T47D (cell line): ENCODE results near the gene TMEM141.
A peak's percentile ranks its signal among the peaks of the same experiment; 100 is the strongest.
"Not testable (repeated sequence)": the region's sequence is repeated elsewhere in the genome, so short reads cannot be mapped to it uniquely, and the experiment has no call there.

Experiments
- DNase-seq, 2 experiments: peaks; one replicate each; pipeline versions ENCODE4 v3.0.0 to v3.0.0-alpha.2; 2011 to 2012; ENCODE audit warnings: low read depth in 1 of 2, low spot score in 1 of 2
- JUND ChIP-seq: IDR thresholded peaks from 2 replicates; pipeline ENCODE4 v1.6.1; 2012; ENCODE audit warnings: low read depth
- in situ Hi-C: cut with HindIII; loops from 2 replicates; pipeline ENCODE4 v1.10.0; 2016; ENCODE audit warnings: low sequenced_read_pairs, low pct_unique_long_range_greater_than_20kb

The TMEM141 gene

GRCh38 chr9:136769710-136770191 is 21.4 kb upstream of the TMEM141 start:
- peak; percentile 60 to 80 for DNase-seq
- in situ Hi-C loops, result no loop called here
- no peak for TF ChIP-seq JUND

GRCh38 chr9:136771907-136772415 is 19.2 kb upstream of the TMEM141 start:
- TF ChIP-seq JUND, result no peak
- in situ Hi-C loops, result no loop called here
- DNase-seq, result no peak

GRCh38 chr9:136773386-136774044 is 17.6 kb upstream of the TMEM141 start:
- TF ChIP-seq JUND, result no peak
- peak; percentile 76 to 84 for DNase-seq
- in situ Hi-C loops, result no loop called here

DNA sequence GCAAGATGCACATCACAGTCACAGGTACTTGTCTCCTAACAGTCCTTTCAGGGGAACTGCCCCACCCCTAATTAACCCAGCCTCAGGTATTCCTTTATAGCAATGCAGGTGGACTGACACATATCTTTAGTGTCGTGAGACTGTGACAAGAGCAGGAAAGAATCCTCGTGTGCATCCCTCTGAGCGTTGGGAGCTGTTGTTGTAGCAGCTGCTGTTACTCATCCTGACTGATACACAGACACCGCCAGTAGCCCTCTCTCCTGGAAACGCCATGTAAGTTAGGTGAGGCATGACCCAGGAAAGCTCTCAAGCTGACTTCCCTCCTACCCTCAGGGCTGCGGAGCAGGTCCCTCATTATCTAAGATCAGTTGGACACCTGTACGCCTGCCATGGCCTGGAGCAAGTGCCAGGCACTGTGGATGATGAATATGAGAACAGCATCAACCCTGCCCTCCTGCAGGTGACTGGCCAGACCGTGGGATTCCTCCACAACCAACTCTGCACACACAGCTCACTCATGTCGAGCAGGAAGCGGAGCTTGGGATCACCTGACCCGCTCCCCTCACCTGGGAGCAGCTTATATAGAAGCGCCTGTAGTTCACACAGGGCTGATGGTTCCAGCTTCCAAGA is 16.6 kb upstream of the TMEM141 start:
- in situ Hi-C loops, result no loop called here
- peak in 1 of 2 experiments; percentile 84 for DNase-seq
- TF ChIP-seq JUND, result no peak

DNA sequence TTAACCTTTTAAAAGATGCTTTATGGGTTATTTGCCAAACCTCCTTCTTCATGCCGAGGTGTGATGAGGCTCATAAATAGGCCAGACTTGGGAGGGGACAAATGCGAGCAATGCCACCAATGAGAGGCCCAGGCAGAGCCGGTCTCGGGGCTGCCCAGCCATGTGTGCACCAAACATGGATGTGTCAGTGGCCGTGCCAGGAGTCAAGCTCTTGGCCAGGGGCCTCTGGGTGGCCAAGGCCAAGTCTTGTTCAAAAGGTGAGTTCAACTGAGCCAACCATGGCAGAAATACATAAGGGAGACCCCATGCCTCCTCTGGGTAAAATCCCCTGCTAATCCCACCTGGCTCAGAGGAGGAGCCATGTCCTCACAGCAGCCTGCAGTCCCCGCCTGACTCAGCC is 16.0 kb upstream of the TMEM141 start:
- DNase-seq, result no peak
- in situ Hi-C loops, result no loop called here
- no peak for TF ChIP-seq JUND

DNA sequence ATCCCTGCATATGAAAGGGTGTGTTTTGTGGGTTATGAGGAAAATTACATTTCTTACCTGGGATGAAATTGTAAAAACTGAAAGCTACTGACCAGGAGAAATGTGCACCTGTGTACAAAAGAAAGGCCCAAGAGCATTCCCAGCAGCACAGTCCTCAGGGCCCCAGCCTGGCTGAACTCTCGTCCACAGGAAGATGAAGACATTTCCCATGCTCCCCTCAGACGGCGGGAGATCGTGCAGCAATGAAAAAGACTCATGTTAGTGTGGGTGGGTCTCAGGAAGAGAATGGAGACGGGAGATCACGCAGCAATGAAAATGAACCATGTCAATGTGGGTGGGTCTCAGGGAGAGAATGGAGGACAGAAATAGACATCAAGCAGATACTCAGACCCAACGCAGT is 14.2 kb upstream of the TMEM141 start:
- DNase-seq, result no peak
- TF ChIP-seq JUND, result no peak
- in situ Hi-C loops, result no loop called here

- peak in 1 of 2 experiments; percentile 41 for DNase-seq
- no peak for TF ChIP-seq JUND
- in situ Hi-C loops, result no loop called here
Measured at GRCh38 chr9:136777359-136777758, 13.8 kb upstream of the TMEM141 start.

GRCh38 chr9:136779808-136780207 is 11.3 kb upstream of the TMEM141 start:
- in situ Hi-C loops, result no loop called here
- DNase-seq, result peak in 1 of 2 experiments; percentile 50
- no peak for TF ChIP-seq JUND

DNA sequence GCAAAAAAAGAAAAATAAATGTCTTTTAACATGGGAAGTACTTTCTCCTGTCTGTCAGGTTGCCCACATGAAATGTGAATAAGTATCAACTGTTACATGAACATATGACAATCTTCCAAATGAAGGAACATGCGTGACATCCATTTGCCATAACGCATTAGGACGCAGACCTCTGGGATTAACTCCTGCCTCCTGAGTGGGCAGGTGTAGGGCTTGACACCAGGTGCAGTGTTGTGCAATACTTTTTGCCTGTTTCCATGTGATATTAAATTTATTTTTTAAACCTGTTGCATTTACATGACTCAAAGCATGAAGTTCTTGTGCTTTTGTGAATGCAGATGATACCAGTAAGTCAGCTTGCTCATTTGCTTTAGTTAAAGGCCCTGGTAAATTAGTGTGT is 8.7 kb upstream of the TMEM141 start:
- no peak for TF ChIP-seq JUND
- DNase-seq, result no peak
- in situ Hi-C loops, result no loop called here

DNA sequence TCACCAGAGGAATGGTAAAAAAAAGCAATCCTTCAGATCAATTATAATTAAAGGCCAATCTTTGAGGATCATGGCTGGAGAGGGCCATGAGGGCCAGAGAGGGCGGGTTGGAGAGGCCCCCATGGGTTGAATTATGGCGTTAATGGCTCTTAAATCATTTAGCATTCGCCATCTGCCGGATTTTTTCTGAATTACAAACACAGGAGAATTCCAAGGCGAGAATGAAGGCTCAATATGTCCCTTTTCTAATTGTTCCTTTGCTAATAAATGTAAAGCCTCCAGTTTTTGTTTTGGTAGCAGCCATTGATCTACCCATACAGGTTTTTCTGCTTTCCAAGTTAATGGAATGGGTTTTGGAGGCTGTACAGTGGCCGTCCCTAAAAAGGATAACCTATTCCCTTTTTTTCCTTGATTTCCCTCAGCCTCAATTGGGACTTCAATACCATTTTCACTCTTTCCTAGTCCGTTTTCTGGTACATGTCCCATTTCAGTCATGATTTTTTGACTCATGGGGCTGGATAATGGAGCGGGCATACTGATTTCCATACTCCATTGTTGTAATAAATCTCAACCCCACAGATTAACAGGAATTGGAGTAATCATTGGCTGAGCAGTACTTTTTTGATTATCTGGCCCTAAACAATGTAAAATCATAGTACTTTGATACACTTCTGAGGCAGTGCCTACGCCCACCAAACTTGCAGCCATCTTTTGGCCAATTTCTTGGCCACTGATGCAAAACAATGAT is 6.7 kb upstream of the TMEM141 start:
- in situ Hi-C loops, result no loop called here
- no peak for TF ChIP-seq JUND
- DNase-seq, result peak in 1 of 2 experiments; percentile 64

DNA sequence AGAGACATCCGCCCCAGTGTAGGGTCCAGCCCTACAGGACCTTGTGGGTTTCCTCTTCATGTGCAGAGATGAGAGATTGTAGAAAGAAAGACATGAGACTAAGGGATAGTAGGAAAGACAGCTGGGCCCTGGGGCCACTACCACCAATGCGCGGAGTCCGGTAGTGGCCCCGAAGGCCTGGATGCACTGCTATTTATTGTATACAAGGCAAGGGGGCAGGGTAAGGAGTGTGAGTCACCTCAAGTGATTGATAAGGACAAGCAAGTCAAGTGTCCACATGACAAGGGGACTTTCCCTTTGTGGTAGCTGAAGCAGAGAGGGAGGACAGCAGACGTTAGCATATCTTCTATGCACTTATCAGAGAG is 6.2 kb upstream of the TMEM141 start:
- DNase-seq, result no peak
- TF ChIP-seq JUND, result no peak
- in situ Hi-C loops, result no loop called here

- DNase-seq, in situ Hi-C loops: not testable (repeated sequence)
Measured at GRCh38 chr9:136785565-136786355, 5.4 kb upstream of the TMEM141 start.
